HepG2 (cell line): ENCODE results near the gene ABRACL. TPM values are rescaled to one million over a fixed set of nuclear protein-coding genes. Genes with fewer than 3 reads are reported as not detected.

ENCODE experiments used
- ARID2 ChIP-seq: sonication (generic); formaldehyde crosslinking; IDR thresholded peaks from 2 replicates; pipeline ENCODE4 v1.8.1; 2022; ENCODE audit warnings: mild to moderate bottlenecking, missing genetic modification reagents, borderline replicate concordance
- ATAD3A ChIP-seq: sonication (generic); formaldehyde crosslinking; IDR thresholded peaks from 2 replicates; pipeline ENCODE4 v1.4.0; 2020; ENCODE audit warnings: missing genetic modification reagents
- BORCS8-MEF2B ChIP-seq: sonication (generic); formaldehyde crosslinking; IDR thresholded peaks from 2 replicates; pipeline ENCODE4 v1.8.0; 2022; ENCODE audit warnings: mild to moderate bottlenecking, missing genetic modification reagents
- CSRNP1 ChIP-seq: sonication (generic); formaldehyde crosslinking; IDR thresholded peaks from 2 replicates; pipeline ENCODE4 v1.8.1; 2023; ENCODE audit warnings: mild to moderate bottlenecking, missing genetic modification reagents
- FOXC1 ChIP-seq: sonication (generic); formaldehyde crosslinking; IDR thresholded peaks from 2 replicates; pipeline ENCODE4 v1.8.0; 2022; ENCODE audit warnings: mild to moderate bottlenecking, missing genetic modification reagents, borderline replicate concordance
- GMEB1 ChIP-seq: sonication (generic); formaldehyde crosslinking; IDR thresholded peaks from 2 replicates; pipeline ENCODE4 v1.5.1; 2020; ENCODE audit warnings: missing genetic modification reagents, mild to moderate bottlenecking, borderline replicate concordance
- HDAC1 ChIP-seq: sonication (generic); formaldehyde crosslinking; IDR thresholded peaks from 2 replicates; pipeline ENCODE4 v1.5.1; 2020; ENCODE audit warnings: mild to moderate bottlenecking, missing genetic modification reagents
- HMGXB4 ChIP-seq, 2 experiments: sonication (generic) in 1 of 2; formaldehyde crosslinking in 1 of 2; IDR thresholded peaks; 2 replicates each; pipeline versions ENCODE4 v1.4.0 to v1.6.1; 2018 to 2020; ENCODE audit warnings: missing genetic modification reagents in 2 of 2, borderline replicate concordance in 1 of 2, low read depth in 1 of 2, mild to moderate bottlenecking in 1 of 2, missing biosample characterization in 1 of 2
- MEIS2 ChIP-seq: sonication (generic); formaldehyde crosslinking; IDR thresholded peaks from 2 replicates; pipeline ENCODE4 v1.9.0; 2021; ENCODE audit warnings: mild to moderate bottlenecking, missing genetic modification reagents
- PCBP1 ChIP-seq: fragments of 200-400 bp; formaldehyde crosslinking; IDR thresholded peaks from 2 replicates; pipeline ENCODE4 v1.6.1; 2017; ENCODE audit warnings: mild to moderate bottlenecking, low read depth, low read length, borderline replicate concordance
- TAF1 ChIP-seq: sonication (generic); formaldehyde crosslinking; IDR thresholded peaks from 2 replicates; pipeline ENCODE4 v1.4.0; 2020; ENCODE audit warnings: missing genetic modification reagents
- TAF15 ChIP-seq: fragments of 200-400 bp; formaldehyde crosslinking; IDR thresholded peaks from one replicate; pipeline ENCODE4 v1.6.1; 2018; ENCODE audit warnings: mild to moderate bottlenecking, low read depth, low read length; ENCODE audit not compliant: poor library complexity, severe bottlenecking
- TBX3 ChIP-seq: fragments of 450-650 bp; IDR thresholded peaks from 2 replicates; pipeline ENCODE4 v1.6.1; 2017; ENCODE audit warnings: antibody characterized with exemption, mild to moderate bottlenecking, inconsistent platforms, borderline replicate concordance
- XBP1 ChIP-seq: sonication (generic); formaldehyde crosslinking; IDR thresholded peaks from 2 replicates; pipeline ENCODE4 v1.5.0; 2020; ENCODE audit warnings: missing genetic modification reagents
- ZFP41 ChIP-seq: sonication (generic); formaldehyde crosslinking; IDR thresholded peaks from 2 replicates; pipeline ENCODE4 v1.4.0; 2020; ENCODE audit warnings: mild to moderate bottlenecking, missing genetic modification reagents, borderline replicate concordance
- ZFP82 ChIP-seq: sonication (generic); formaldehyde crosslinking; IDR thresholded peaks from 2 replicates; pipeline ENCODE4 v1.5.1; 2020; ENCODE audit warnings: mild to moderate bottlenecking, missing genetic modification reagents, borderline replicate concordance
- ZNF274 ChIP-seq: sonication (generic); formaldehyde crosslinking; IDR thresholded peaks from 2 replicates; pipeline ENCODE4 v1.5.1; 2020; ENCODE audit warnings: mild to moderate bottlenecking, missing genetic modification reagents
- ZNF776 ChIP-seq: sonication (generic); formaldehyde crosslinking; IDR thresholded peaks from 2 replicates; pipeline ENCODE4 v1.4.0; 2020; ENCODE audit warnings: mild to moderate bottlenecking, missing genetic modification reagents
- ZNF841 ChIP-seq: sonication (generic); formaldehyde crosslinking; IDR thresholded peaks from 2 replicates; pipeline ENCODE4 v1.8.1; 2023; ENCODE audit warnings: missing genetic modification reagents, borderline replicate concordance
- polyA plus RNA-seq, 8 experiments: library from polyadenylated mRNA; depleted of rRNA in 3 of 8; stranded (reverse) in 7 of 8; unstranded in 1 of 8; fragments of >200 nt; fragmentation: Illumina TruSeq in 4 of 8; extraction: Trizol in 4 of 8; gene quantifications; 2 replicates each; pipeline versions ENCODE4 v1.2.1 to v1.2.3, GENCODE V29; 2011 to 2016; ENCODE audit warnings: low read depth in 4 of 8, missing spikeins in 1 of 8, mixed read lengths in 1 of 8; ENCODE audit not compliant: insufficient read depth in 1 of 8
- total RNA-seq, 5 experiments: library from RNA; depleted of rRNA; stranded (reverse); fragments of >200 nt; fragmentation: Illumina TruSeq; extraction: Trizol; gene quantifications; 2 replicates each; pipeline ENCODE4 v1.2.3, GENCODE V29; 2016; ENCODE audit warnings: low read depth in 1 of 5
- TF ChIP-seq, protein P1 (sequence below): sonication (generic); formaldehyde crosslinking; IDR thresholded peaks from 2 replicates; pipeline ENCODE4 v1.5.0; 2020; ENCODE audit warnings: missing genetic modification reagents, mild to moderate bottlenecking, borderline replicate concordance
- TF ChIP-seq, protein P2 (sequence below): IDR thresholded peaks from 2 replicates; pipeline ENCODE4 v1.6.1; 2016; ENCODE audit warnings: mild to moderate bottlenecking, missing biosample characterization, missing genetic modification reagents

Gene ABRACL
- total and polyA plus RNA-seq, 2 of the 13 experiments (the other 11 are each of a cell fraction or from before 2014, with no cell fraction given): 1.4 to 5.4 TPM

- no peak for TF ChIP-seq ZFP41 (CRISPR knock-in tag)
- TF ChIP-seq XBP1 (CRISPR knock-in tag): no peak
- TF ChIP-seq TAF15: peak; percentile 9
- TF ChIP-seq ZFP82 (CRISPR knock-in tag): peak; percentile 22; the same call in 1 of the 2 replicates
- TF ChIP-seq TAF1 (CRISPR knock-in tag): peak; percentile 17; the same call in 1 of the 2 replicates
- no peak for TF ChIP-seq ATAD3A (CRISPR knock-in tag)
- peak; percentile 24; the same call in 1 of the 2 replicates for TF ChIP-seq FOXC1 (CRISPR knock-in tag)
- no peak for TF ChIP-seq GMEB1 (CRISPR knock-in tag)
- TF ChIP-seq, protein P1, sequence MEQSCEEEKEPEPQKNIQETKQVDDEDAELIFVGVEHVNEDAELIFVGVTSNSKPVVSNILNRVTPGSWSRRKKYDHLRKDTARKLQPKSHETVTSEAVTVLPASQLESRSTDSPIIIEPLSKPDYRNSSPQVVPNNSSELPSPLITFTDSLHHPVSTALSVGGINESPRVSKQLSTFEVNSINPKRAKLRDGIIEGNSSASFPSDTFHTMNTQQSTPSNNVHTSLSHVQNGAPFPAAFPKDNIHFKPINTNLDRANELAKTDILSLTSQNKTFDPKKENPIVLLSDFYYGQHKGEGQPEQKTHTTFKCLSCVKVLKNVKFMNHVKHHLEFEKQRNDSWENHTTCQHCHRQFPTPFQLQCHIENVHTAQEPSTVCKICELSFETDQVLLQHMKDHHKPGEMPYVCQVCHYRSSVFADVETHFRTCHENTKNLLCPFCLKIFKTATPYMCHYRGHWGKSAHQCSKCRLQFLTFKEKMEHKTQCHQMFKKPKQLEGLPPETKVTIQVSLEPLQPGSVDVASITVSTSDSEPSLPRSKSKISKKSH (CRISPR knock-in tag): no peak
- no peak for TF ChIP-seq MEIS2
- no peak for TF ChIP-seq ZNF841 (CRISPR knock-in tag)
- no peak for TF ChIP-seq PCBP1
- TF ChIP-seq, protein P2, sequence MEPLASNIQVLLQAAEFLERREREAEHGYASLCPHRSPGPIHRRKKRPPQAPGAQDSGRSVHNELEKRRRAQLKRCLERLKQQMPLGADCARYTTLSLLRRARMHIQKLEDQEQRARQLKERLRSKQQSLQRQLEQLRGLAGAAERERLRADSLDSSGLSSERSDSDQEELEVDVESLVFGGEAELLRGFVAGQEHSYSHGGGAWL (CRISPR knock-in tag): 0 out of 2 replicates have a peak, but pooled peaks have one; percentile 17
- TF ChIP-seq TBX3: no peak
- peak; percentile 71; the same call in 1 of the 2 replicates for TF ChIP-seq BORCS8-MEF2B (CRISPR knock-in tag)
- 0 out of 2 replicates have a peak, but pooled peaks have one; percentile 22 for TF ChIP-seq HDAC1
- TF ChIP-seq ZNF274: peak; percentile 38; the same call in 1 of the 2 replicates
- no peak for TF ChIP-seq ZNF776 (CRISPR knock-in tag)
- no peak for TF ChIP-seq HMGXB4 (CRISPR knock-in tag; IDR thresholded peaks at IDR 0.05; ENCODE audit: borderline replicate concordance in 1 of 2, low read depth in 1 of 2)
- TF ChIP-seq ARID2 (CRISPR knock-in tag): peak; percentile 60; the same call in 1 of the 2 replicates
- TF ChIP-seq CSRNP1 (CRISPR knock-in tag): peak; percentile 30; the same call in 1 of the 2 replicates
Observed at GRCh38 chr6:138987080-138987642, 41.4 kb upstream of the ABRACL start (continued).
